K562 (cell line): Measurements from ENCODE around the gene TTC23L. TPM values are rescaled to one million over a fixed set of nuclear protein-coding genes. Genes with fewer than 3 reads are reported as not detected.

ENCODE experiments used
- ETS2 ChIP-seq: IDR thresholded peaks from 2 replicates; pipeline ENCODE4 v1.6.1; 2016; ENCODE audit warnings: borderline replicate concordance, missing genetic modification characterization, mild to moderate bottlenecking, moderate library complexity, missing compliant biosample characterization; ENCODE audit not compliant: poor library complexity, severe bottlenecking
- FOS ChIP-seq: IDR thresholded peaks from 3 replicates; pipeline ENCODE4 v1.6.1; 2011; ENCODE audit not compliant: insufficient read length; ENCODE audit errors: extremely low read depth
- FOXA3 ChIP-seq, 2 experiments: fragments of 450-650 bp in 1 of 2; sonication (generic) in 1 of 2; formaldehyde crosslinking; IDR thresholded peaks in 1 of 2; conservative IDR thresholded peaks in 1 of 2; 2 replicates each; pipeline versions ENCODE4 v1.4.0 to v1.8.0; 2020 to 2022; ENCODE audit warnings: mild to moderate bottlenecking in 2 of 2, missing genetic modification reagents in 1 of 2
- FOXP1 ChIP-seq: sonication (generic); formaldehyde crosslinking; IDR thresholded peaks from 2 replicates; pipeline ENCODE4 v1.8.0; 2022; ENCODE audit warnings: mild to moderate bottlenecking, missing genetic modification reagents
- GATAD2B ChIP-seq: fragments of 450-650 bp; IDR thresholded peaks from 2 replicates; pipeline ENCODE4 v1.6.1; 2017; ENCODE audit warnings: mild to moderate bottlenecking, borderline replicate concordance
- GTF2F1 ChIP-seq: IDR thresholded peaks from 2 replicates; pipeline ENCODE4 v1.6.1; 2011; ENCODE audit warnings: low read depth, low read length, improper control_type of control experiment
- LCOR ChIP-seq: sonication (generic); formaldehyde crosslinking; IDR thresholded peaks from 2 replicates; pipeline ENCODE4 v1.8.0; 2022; ENCODE audit warnings: mild to moderate bottlenecking, missing genetic modification reagents
- MAFF ChIP-seq: IDR thresholded peaks from 2 replicates; pipeline ENCODE4 v1.6.1; 2012; ENCODE audit warnings: low read length, improper control_type of control experiment
- MAFG ChIP-seq: fragments of 450-650 bp; conservative IDR thresholded peaks from 2 replicates; pipeline ENCODE4 v1.6.1; 2016; ENCODE audit warnings: missing genetic modification characterization, missing compliant biosample characterization
- MAFK ChIP-seq: IDR thresholded peaks from 2 replicates; pipeline ENCODE4 v1.6.1; 2011; ENCODE audit warnings: low read length, improper control_type of control experiment
- MEIS2 ChIP-seq: fragments of 450-650 bp; IDR thresholded peaks from 2 replicates; pipeline ENCODE4 v1.6.1; 2014; ENCODE audit warnings: mild to moderate bottlenecking; ENCODE audit not compliant: partially characterized antibody
- NCOR1 ChIP-seq: fragments of 450-650 bp; IDR thresholded peaks from 2 replicates; pipeline ENCODE4 v1.6.1; 2016; ENCODE audit warnings: mild to moderate bottlenecking, moderate library complexity
- NFE2 ChIP-seq: IDR thresholded peaks from 2 replicates; pipeline ENCODE4 v1.6.1; 2014; ENCODE audit warnings: antibody characterized with exemption, low read depth
- NFE2L1 ChIP-seq: fragments of 450-650 bp; IDR thresholded peaks from 2 replicates; pipeline ENCODE4 v1.6.1; 2016; ENCODE audit warnings: missing genetic modification characterization, low read depth, mild to moderate bottlenecking, missing compliant biosample characterization, moderate library complexity, borderline replicate concordance
- NR1H2 ChIP-seq: sonication (generic); formaldehyde crosslinking; IDR thresholded peaks from 2 replicates; pipeline ENCODE4 v1.4.0; 2020; ENCODE audit warnings: mild to moderate bottlenecking, missing genetic modification reagents
- NRF1 ChIP-seq, 2 experiments: fragments of 450-650 bp; IDR thresholded peaks in 1 of 2; conservative IDR thresholded peaks in 1 of 2; 2 replicates each; pipeline ENCODE4 v1.6.1; 2014; ENCODE audit warnings: mild to moderate bottlenecking in 2 of 2
- PTTG1 ChIP-seq: fragments of 450-650 bp; IDR thresholded peaks from 2 replicates; pipeline ENCODE4 v1.6.1; 2016; ENCODE audit warnings: low read depth, mild to moderate bottlenecking, missing genetic modification characterization, missing compliant biosample characterization
- RFX7 ChIP-seq: fragments of 250-450 bp; sonication (Bioruptor Pico); IDR thresholded peaks from 2 replicates; pipeline ENCODE4 v1.5.1; 2021; ENCODE audit warnings: mild to moderate bottlenecking
- TRIM28 ChIP-seq: fragments of 450-650 bp; IDR thresholded peaks from 2 replicates; pipeline ENCODE4 v1.6.1; 2017
- ZNF584 ChIP-seq: fragments of 200-800 bp; sonication (Bioruptor generic); IDR thresholded peaks from 2 replicates; pipeline ENCODE4 v1.6.1; 2016; ENCODE audit warnings: low read depth, mild to moderate bottlenecking, missing genetic modification characterization, missing compliant biosample characterization
- ZNF830 ChIP-seq: fragments of 250-450 bp; sonication (Bioruptor Pico); IDR thresholded peaks from 2 replicates; pipeline ENCODE4 v1.5.0; 2021; ENCODE audit warnings: mild to moderate bottlenecking
- polyA plus RNA-seq, 8 experiments: library from polyadenylated mRNA; depleted of rRNA in 4 of 8; stranded (reverse) in 5 of 8; unstranded in 3 of 8; fragments of >200 nt; fragmentation: Nextera tagmentation in 2 of 8; fragmentation: Illumina TruSeq in 1 of 8; extraction: Ambion mirVana in 2 of 8; extraction: Trizol in 1 of 8; gene quantifications; 2 replicates each; pipeline versions ENCODE4 v1.2.1 to v1.2.3, GENCODE V29; 2011 to 2014; ENCODE audit warnings: inconsistent platforms in 1 of 8, missing spikeins in 1 of 8
- total RNA-seq, 7 experiments: library from RNA; depleted of rRNA in 6 of 7; stranded (reverse); fragments of >200 nt in 6 of 7; fragmentation: Illumina TruSeq in 2 of 7; extraction: Trizol in 2 of 7; gene quantifications; 2 replicates each; pipeline versions ENCODE4 v1.2.1 to v1.2.3, GENCODE V29; 2011 to 2021; ENCODE audit warnings: low replicate concordance in 1 of 7
- TF ChIP-seq, protein P1 (sequence below): sonication (generic); formaldehyde crosslinking; IDR thresholded peaks from 2 replicates; pipeline ENCODE4 v1.8.0; 2022; ENCODE audit warnings: mild to moderate bottlenecking, missing genetic modification reagents
- TF ChIP-seq, protein P2 (sequence below): sonication (generic); formaldehyde crosslinking; IDR thresholded peaks from 2 replicates; pipeline ENCODE4 v1.8.1; 2022; ENCODE audit warnings: missing genetic modification reagents

TTC23L gene
- total and polyA plus RNA-seq, 9 of the 15 experiments (the other 6 are each of a cell fraction or from before 2014, with no cell fraction given): 0.03 to 0.32 (median 0.14) TPM; not detected in 2

GRCh38 chr5:34930462-34930844, 91.5 kb downstream of the TTC23L start (continued):
- TF ChIP-seq LCOR (no peak), FOXA3 (CRISPR knock-in tag; conservative IDR thresholded peaks at IDR 0.05 in 1 of 2, IDR thresholded peaks at IDR 0.05 in 1 of 2) (peak in 1 of 2 experiments; percentile 43; a peak in 1 of 4 replicates), GATAD2B (peak; percentile 27; the same call in 1 of the 2 replicates), PTTG1 (tag) (no peak), NRF1 (conservative IDR thresholded peaks at IDR 0.05 in 1 of 2, IDR thresholded peaks at IDR 0.05 in 1 of 2) (0 out of 4 replicates have a peak, but pooled peaks of 1 of the 2 experiments have one; percentile 14), NFE2L1 (tag) (peak; percentile 76), MAFG (tag) (peak; percentile 92), ZNF830 (no peak), MAFK (peak; percentile 47; the same call in 1 of the 2 replicates), MAFF (peak; percentile 41; the same call in 1 of the 2 replicates), RFX7 (CRISPR knock-in tag) (no peak), GTF2F1 (no peak), NR1H2 (CRISPR knock-in tag) (no peak), FOS (no peak), FOXP1 (CRISPR knock-in tag) (no peak), MEIS2 (no peak), ETS2 (no peak), ZNF584 (CRISPR knock-in tag) (no peak), NCOR1 (no peak), TRIM28 (no peak), NFE2 (peak; percentile 75)
- TF ChIP-seq, protein P1, sequence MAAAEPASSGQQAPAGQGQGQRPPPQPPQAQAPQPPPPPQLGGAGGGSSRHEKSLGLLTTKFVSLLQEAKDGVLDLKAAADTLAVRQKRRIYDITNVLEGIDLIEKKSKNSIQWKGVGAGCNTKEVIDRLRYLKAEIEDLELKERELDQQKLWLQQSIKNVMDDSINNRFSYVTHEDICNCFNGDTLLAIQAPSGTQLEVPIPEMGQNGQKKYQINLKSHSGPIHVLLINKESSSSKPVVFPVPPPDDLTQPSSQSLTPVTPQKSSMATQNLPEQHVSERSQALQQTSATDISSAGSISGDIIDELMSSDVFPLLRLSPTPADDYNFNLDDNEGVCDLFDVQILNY (CRISPR knock-in tag): no peak
- TF ChIP-seq, protein P2, sequence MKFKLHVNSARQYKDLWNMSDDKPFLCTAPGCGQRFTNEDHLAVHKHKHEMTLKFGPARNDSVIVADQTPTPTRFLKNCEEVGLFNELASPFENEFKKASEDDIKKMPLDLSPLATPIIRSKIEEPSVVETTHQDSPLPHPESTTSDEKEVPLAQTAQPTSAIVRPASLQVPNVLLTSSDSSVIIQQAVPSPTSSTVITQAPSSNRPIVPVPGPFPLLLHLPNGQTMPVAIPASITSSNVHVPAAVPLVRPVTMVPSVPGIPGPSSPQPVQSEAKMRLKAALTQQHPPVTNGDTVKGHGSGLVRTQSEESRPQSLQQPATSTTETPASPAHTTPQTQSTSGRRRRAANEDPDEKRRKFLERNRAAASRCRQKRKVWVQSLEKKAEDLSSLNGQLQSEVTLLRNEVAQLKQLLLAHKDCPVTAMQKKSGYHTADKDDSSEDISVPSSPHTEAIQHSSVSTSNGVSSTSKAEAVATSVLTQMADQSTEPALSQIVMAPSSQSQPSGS (CRISPR knock-in tag): no peak
